GM12878 (cell line): ENCODE data around the gene GNAZ.

Source experiments
- BACH1 ChIP-seq: fragments of 450-650 bp; IDR thresholded peaks from 2 replicates; pipeline ENCODE4 v1.6.1; 2017; ENCODE audit warnings: mild to moderate bottlenecking, borderline replicate concordance
- POLR2AphosphoS5 ChIP-seq: IDR thresholded peaks from 2 replicates; pipeline ENCODE4 v1.6.1; 2011; ENCODE audit warnings: mild to moderate bottlenecking, low read length, inconsistent platforms
- SIX5 ChIP-seq: IDR thresholded peaks from 2 replicates; pipeline ENCODE4 v1.6.1; 2011; ENCODE audit warnings: mild to moderate bottlenecking, low read depth, low read length, moderate library complexity; ENCODE audit not compliant: severe bottlenecking

GRCh38 chr22:23161574-23161973, 91.3 kb downstream of the GNAZ start:
- TF ChIP-seq POLR2AphosphoS5 (no peak), SIX5 (no peak), BACH1 (no peak)
